DOHH2 (cell line): ENCODE measurements around the gene GPR15LG.

ENCODE experiments used
- H3F3A ChIP-seq: fragments of 200-600 bp; sonication (generic), shearing (Covaris generic); 2 replicates; pipeline ENCODE4 v1.6.0; 2016; ENCODE audit warnings: antibody characterized with exemption, mild to moderate bottlenecking; ENCODE audit not compliant: control insufficient read depth, insufficient read depth
- H3K27ac ChIP-seq: fragments of 200-600 bp; sonication (generic); 2 replicates; pipeline ENCODE4 v1.5.1; 2014; ENCODE audit warnings: low read depth, mild to moderate bottlenecking, low read length, moderate library complexity
- H3K27me3 ChIP-seq: fragments of 200-600 bp; sonication (generic); 2 replicates; pipeline ENCODE4 v1.6.1; 2014; ENCODE audit warnings: mild to moderate bottlenecking, low read length, mixed read lengths; ENCODE audit not compliant: control insufficient read depth
- H3K36me3 ChIP-seq: fragments of 200-600 bp; sonication (generic); 2 replicates; pipeline ENCODE4 v1.6.1; 2014; ENCODE audit warnings: mild to moderate bottlenecking, low read length, moderate library complexity, mixed read lengths; ENCODE audit not compliant: control insufficient read depth
- H3K4me1 ChIP-seq: fragments of 200-600 bp; sonication (generic); 2 replicates; pipeline ENCODE4 v1.6.1; 2014; ENCODE audit warnings: mild to moderate bottlenecking, low read length, mixed read lengths; ENCODE audit not compliant: control insufficient read depth
- H3K4me2 ChIP-seq: fragments of 200-600 bp; sonication (generic); 2 replicates; pipeline ENCODE4 v1.6.0; 2014; ENCODE audit warnings: mild to moderate bottlenecking, low read length, moderate library complexity
- H3K4me3 ChIP-seq: fragments of 200-600 bp; sonication (generic); 2 replicates; pipeline ENCODE4 v1.5.1; 2014; ENCODE audit warnings: mild to moderate bottlenecking, low read length, mixed read lengths
- H3K79me2 ChIP-seq: fragments of 200-600 bp; sonication (generic); 2 replicates; pipeline ENCODE4 v1.6.1; 2014; ENCODE audit warnings: mild to moderate bottlenecking, low read length, mixed read lengths; ENCODE audit not compliant: control insufficient read depth
- H3K9me2 ChIP-seq: fragments of 200-600 bp; sonication (generic); replicated peaks from 2 replicates; pipeline ENCODE4 v1.6.1; 2014; ENCODE audit warnings: mild to moderate bottlenecking, low read length, mixed read lengths; ENCODE audit not compliant: control insufficient read depth
- H3K9me3 ChIP-seq: fragments of 200-600 bp; sonication (generic); 2 replicates; pipeline ENCODE4 v1.6.1; 2014; ENCODE audit warnings: antibody characterized with exemption, low read length, mixed read lengths; ENCODE audit not compliant: control insufficient read depth, insufficient read depth
- H4K20me1 ChIP-seq: fragments of 200-600 bp; sonication (generic); 2 replicates; pipeline ENCODE4 v1.6.0; 2014; ENCODE audit warnings: low read depth, mild to moderate bottlenecking, antibody characterized with exemption, low read length, moderate library complexity; ENCODE audit not compliant: control insufficient read depth, insufficient read depth
- EZH2phosphoT487 ChIP-seq: fragments of 200-600 bp; sonication (generic); IDR thresholded peaks from 2 replicates; pipeline ENCODE4 v1.6.1; 2017; ENCODE audit warnings: borderline replicate concordance, mild to moderate bottlenecking, antibody characterized with exemption, low read length, moderate library complexity, mixed read lengths
- TF ChIP-seq, protein P1 (sequence below): fragments of 200-600 bp; sonication (generic); IDR thresholded peaks from one replicate; pipeline ENCODE4 v1.5.1; 2014; ENCODE audit warnings: antibody characterized with exemption, mild to moderate bottlenecking, low read depth, low read length; ENCODE audit not compliant: poor library complexity, severe bottlenecking

Gene GPR15LG

DNA sequence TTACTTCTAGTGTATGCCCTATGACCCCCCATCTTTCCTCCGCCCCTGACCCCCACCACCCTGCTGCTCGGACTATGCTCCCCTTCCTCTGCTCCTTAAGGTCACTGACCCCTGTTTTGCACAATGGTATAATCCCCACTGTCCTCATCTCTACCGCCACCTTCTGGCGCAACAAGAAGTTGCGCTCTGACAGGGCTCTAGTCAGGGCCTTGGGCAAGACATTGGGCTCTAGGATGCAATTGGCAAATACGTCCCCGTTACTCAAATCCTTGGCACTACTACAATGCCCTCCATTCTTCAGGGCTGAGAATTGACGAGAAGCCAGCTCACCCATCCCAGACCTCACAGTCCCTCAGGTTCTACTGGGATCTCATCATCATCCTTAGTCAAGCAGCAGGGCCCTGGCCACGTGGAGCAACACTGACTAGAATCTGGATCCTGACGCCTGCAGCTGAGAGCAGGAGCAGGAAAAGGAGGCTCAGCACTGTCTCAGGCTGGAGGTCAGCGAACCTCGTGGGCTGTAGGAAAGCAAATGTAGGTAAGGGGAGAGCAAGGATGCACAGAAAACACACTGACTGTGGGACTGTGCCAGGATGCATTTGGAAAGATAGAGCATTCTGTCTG, 41.1 kb downstream of the GPR15LG start:
- no peaks in the 10 kb centered on the region for H4K20me1 ChIP-seq
- TF ChIP-seq EZH2phosphoT487, result no peak
- TF ChIP-seq, protein P1, sequence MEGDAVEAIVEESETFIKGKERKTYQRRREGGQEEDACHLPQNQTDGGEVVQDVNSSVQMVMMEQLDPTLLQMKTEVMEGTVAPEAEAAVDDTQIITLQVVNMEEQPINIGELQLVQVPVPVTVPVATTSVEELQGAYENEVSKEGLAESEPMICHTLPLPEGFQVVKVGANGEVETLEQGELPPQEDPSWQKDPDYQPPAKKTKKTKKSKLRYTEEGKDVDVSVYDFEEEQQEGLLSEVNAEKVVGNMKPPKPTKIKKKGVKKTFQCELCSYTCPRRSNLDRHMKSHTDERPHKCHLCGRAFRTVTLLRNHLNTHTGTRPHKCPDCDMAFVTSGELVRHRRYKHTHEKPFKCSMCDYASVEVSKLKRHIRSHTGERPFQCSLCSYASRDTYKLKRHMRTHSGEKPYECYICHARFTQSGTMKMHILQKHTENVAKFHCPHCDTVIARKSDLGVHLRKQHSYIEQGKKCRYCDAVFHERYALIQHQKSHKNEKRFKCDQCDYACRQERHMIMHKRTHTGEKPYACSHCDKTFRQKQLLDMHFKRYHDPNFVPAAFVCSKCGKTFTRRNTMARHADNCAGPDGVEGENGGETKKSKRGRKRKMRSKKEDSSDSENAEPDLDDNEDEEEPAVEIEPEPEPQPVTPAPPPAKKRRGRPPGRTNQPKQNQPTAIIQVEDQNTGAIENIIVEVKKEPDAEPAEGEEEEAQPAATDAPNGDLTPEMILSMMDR, result peak; percentile 75
- H3F3A ChIP-seq, result no peaks in the 10 kb centered on the region
- H3K36me3 ChIP-seq, result no peaks in the 10 kb centered on the region
- H3K27ac ChIP-seq, result no peak overlapping the region
- no peak overlapping the region for H3K4me2 ChIP-seq
- H3K4me3 ChIP-seq, result no peak overlapping the region
- peaks cover 8% of the 10 kb centered on the region; the same call in 1 of the 2 replicates for H3K27me3 ChIP-seq
- no peaks in the 10 kb centered on the region for H3K9me3 ChIP-seq
- no peaks in the 10 kb centered on the region for H3K79me2 ChIP-seq
- H3K9me2 ChIP-seq, result no peaks in the 10 kb centered on the region
- no peaks in the 10 kb centered on the region for H3K4me1 ChIP-seq

DNA sequence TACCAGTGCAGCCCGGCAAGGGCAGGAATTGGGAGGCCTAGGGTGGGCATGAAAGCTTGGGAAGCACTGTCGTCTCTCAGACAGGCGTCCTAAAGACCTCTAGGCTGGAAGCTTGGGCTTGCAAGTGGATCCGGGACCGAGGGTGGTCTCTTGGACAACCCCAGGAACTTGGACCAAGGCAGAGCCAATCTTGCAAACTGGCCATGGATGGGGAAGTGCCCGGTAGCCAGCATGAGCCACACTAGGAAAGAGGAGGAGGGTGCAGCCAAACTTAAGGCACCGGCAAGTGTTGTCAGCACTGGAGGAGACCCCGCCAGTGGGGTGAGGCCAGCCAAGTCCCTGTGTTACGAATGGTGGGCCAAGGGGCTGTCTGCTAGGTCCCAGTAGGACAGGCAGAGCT, 43.2 kb downstream of the GPR15LG start:
- no peak for TF ChIP-seq EZH2phosphoT487

DNA sequence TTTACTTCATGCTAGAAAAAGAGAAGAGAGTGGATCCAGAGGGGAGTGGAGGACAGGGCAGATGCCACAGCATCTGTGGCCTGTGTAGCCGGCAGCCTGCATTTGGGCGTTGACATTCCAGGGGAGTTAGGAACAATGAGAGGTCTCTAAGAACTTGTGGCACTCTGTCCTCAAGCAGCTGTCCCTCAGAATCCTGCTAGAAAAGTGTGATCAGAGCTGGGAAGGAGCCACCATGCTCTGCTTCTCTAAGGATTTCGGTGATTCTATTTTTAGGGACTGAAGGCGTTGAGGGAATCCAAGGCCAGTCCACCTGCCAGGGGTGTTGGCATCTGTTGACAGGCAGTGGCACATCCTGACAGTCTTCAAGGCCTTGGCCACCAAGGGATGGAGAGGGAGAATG, 44.1 kb downstream of the GPR15LG start:
- TF ChIP-seq EZH2phosphoT487, result no peak
- TF ChIP-seq, protein P1, result no peak
- Histone ChIP-seq H3K4me3 (no peak overlapping the region), H3K4me2 (no peak overlapping the region), H4K20me1 (no peaks in the 10 kb centered on the region), H3K27ac (no peak overlapping the region), H3K27me3 (peaks cover 3% of the 10 kb centered on the region; the same call in 1 of the 2 replicates), H3K9me2 (no peaks in the 10 kb centered on the region), H3K36me3 (no peaks in the 10 kb centered on the region), H3K9me3 (no peaks in the 10 kb centered on the region), H3F3A (no peaks in the 10 kb centered on the region), H3K79me2 (no peaks in the 10 kb centered on the region), H3K4me1 (no peaks in the 10 kb centered on the region)

More for the DNA sequence above, 43.2 kb downstream of the GPR15LG start:
- Histone ChIP-seq H3K4me3 (no peak overlapping the region), H4K20me1 (no peaks in the 10 kb centered on the region), H3K4me1 (no peaks in the 10 kb centered on the region), H3K27ac (no peak overlapping the region), H3K79me2 (no peaks in the 10 kb centered on the region), H3K9me3 (no peaks in the 10 kb centered on the region), H3K9me2 (no peaks in the 10 kb centered on the region), H3K36me3 (no peaks in the 10 kb centered on the region), H3F3A (no peaks in the 10 kb centered on the region), H3K27me3 (peaks cover 3% of the 10 kb centered on the region; the same call in 1 of the 2 replicates), H3K4me2 (no peak overlapping the region)

DNA sequence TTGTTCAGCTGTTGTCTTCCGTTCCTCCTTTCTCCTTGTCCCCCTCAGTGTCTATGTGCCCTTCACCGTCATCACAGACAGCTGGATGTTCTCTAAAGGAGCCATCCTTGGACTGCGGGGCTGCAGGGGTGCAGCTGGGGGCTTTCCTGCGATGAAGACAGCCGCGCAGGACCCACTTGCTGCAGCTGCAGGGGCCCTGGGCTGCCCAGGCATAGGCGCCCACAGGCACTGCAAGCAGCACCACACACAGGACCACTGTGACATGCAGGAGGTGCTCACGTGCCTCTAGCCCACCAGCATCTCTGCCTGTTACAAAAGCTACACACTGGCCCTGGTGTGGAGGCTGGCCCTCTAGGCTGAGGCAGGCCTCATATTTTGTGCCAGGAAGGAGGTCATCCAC, 48.3 kb downstream of the GPR15LG start:
- H3K27me3 ChIP-seq, result peaks cover 5% of the 10 kb centered on the region; the same call in 1 of the 2 replicates
- no peak overlapping the region for H3K27ac ChIP-seq
- no peaks in the 10 kb centered on the region for H3F3A ChIP-seq
- H3K4me3 ChIP-seq, result no peak overlapping the region
- no peaks in the 10 kb centered on the region for H3K36me3 ChIP-seq
- H3K4me2 ChIP-seq, result no peak overlapping the region
- no peaks in the 10 kb centered on the region for H4K20me1 ChIP-seq
- H3K4me1 ChIP-seq, result no peaks in the 10 kb centered on the region
- TF ChIP-seq, protein P1, result no peak
- no peak for TF ChIP-seq EZH2phosphoT487
- no peaks in the 10 kb centered on the region for H3K9me2 ChIP-seq
- H3K79me2 ChIP-seq, result no peaks in the 10 kb centered on the region
- no peaks in the 10 kb centered on the region for H3K9me3 ChIP-seq
